ENCODE data around the gene NEK11. TPM values are rescaled to one million over a fixed set of nuclear protein-coding genes. Genes with fewer than 3 reads are reported as not detected.
"Not testable (repeated sequence)": the region's sequence is repeated elsewhere in the genome, so short reads cannot be mapped to it uniquely, and the experiment has no call there.

NEK11 gene
- total RNA-seq, 1 donor from 2014 or later, result 7.1 TPM

DNA sequence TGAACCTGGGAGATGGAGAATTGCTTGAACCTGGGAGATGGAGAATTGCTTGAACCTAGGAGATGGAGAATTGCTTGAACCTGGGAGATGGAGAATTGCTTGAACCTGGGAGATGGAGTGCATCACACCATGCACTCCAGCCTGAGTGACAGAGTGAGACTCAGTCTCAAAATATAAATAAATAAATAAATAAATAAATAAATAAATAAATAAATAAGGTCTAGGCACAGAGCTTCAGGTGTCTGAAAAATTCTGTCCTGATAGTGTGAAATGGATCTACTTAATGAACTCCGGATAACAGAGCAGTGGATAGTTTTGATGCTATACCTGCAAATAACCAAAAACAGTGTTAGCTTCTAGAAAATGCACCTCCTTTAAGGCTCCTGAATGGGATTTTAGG is 330.6 kb downstream of the NEK11 start:
- no peak overlapping the region for H3K9ac ChIP-seq (ENCODE audit: low read length)
- Mint-ChIP-seq H3K27me3 (ENCODE audit: low read depth, unreplicated experiment) (peaks cover under 1% of the 10 kb centered on the region), H3K36me3 (ENCODE audit: low read depth, unreplicated experiment) (no peaks in the 10 kb centered on the region), H3K4me3 (ENCODE audit: unreplicated experiment) (no peak overlapping the region), H3K9me3 (ENCODE audit: unreplicated experiment) (no peaks in the 10 kb centered on the region), H3K27ac (ENCODE audit: unreplicated experiment) (no peak overlapping the region), H3K4me1 (ENCODE audit: low read depth, unreplicated experiment) (peaks cover 12% of the 10 kb centered on the region)
- TF ChIP-seq, protein P1, sequence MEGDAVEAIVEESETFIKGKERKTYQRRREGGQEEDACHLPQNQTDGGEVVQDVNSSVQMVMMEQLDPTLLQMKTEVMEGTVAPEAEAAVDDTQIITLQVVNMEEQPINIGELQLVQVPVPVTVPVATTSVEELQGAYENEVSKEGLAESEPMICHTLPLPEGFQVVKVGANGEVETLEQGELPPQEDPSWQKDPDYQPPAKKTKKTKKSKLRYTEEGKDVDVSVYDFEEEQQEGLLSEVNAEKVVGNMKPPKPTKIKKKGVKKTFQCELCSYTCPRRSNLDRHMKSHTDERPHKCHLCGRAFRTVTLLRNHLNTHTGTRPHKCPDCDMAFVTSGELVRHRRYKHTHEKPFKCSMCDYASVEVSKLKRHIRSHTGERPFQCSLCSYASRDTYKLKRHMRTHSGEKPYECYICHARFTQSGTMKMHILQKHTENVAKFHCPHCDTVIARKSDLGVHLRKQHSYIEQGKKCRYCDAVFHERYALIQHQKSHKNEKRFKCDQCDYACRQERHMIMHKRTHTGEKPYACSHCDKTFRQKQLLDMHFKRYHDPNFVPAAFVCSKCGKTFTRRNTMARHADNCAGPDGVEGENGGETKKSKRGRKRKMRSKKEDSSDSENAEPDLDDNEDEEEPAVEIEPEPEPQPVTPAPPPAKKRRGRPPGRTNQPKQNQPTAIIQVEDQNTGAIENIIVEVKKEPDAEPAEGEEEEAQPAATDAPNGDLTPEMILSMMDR (IDR thresholded peaks at IDR 0.05; ENCODE audit: insufficient read depth, low read depth, low read length), result no peak
- no peak for TF ChIP-seq EZH2 (IDR thresholded peaks at IDR 0.05; ENCODE audit: insufficient read depth, low read length)
- H2AFZ ChIP-seq (ENCODE audit: low read depth, low read length), result no peak overlapping the region
- DNase-seq (ENCODE audit: low read depth), result no peak
- H3K79me2 ChIP-seq (ENCODE audit: insufficient read depth, low read length), result no peaks in the 10 kb centered on the region
- H3K4me1 ChIP-seq (ENCODE audit: insufficient read depth, low read length), result peaks cover 7% of the 10 kb centered on the region
- no peak for FAIRE-seq
- no peaks in the 10 kb centered on the region for H3K9me3 ChIP-seq (ENCODE audit: insufficient read depth, low read depth, low read length)
- H3K4me3 ChIP-seq (ENCODE audit: insufficient read depth, low read depth, low read length), result no peak overlapping the region
- no peak overlapping the region for H3K4me2 ChIP-seq (ENCODE audit: low read length)
- H3K27ac ChIP-seq (ENCODE audit: low read depth, low read length), result no peak overlapping the region
- no peaks in the 10 kb centered on the region for H3K36me3 ChIP-seq (ENCODE audit: insufficient read depth, low read length)
- H4K20me1 ChIP-seq (ENCODE audit: insufficient read depth, low read length), result no peaks in the 10 kb centered on the region
- no peaks in the 10 kb centered on the region for H3K27me3 ChIP-seq (ENCODE audit: insufficient read depth, low read length)

DNA sequence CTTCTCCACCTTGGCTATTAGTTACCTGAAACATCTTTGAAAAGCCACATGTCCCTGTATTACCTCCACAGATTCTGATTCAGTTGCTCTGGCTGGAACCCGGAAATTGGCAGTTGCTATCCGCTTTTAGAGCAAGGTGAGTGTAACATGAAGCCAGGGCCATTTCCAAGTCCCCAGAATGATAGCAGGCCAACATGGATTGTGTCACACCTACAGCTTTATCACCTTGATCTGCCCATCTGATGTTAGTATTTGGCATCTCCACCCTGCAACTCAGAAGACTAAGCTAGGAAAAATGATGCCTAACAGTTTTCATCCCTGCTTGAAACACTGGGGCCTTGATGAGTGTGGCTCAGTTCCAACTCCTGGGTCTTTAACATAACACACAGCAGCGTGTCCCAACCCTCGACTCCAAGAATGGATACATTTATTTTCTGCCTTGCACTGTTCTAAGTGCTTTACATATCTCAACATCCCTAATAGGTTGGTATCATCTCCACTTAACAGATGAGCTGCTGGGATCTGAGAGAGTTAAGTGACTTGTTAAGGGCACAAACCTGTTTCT is 333.6 kb downstream of the NEK11 start:
- Histone ChIP-seq H3K4me2 (ENCODE audit: low read length) (no peak overlapping the region), H3K4me1 (ENCODE audit: insufficient read depth, low read length) (peaks cover 8% of the 10 kb centered on the region), H2AFZ (ENCODE audit: low read depth, low read length) (no peak overlapping the region), H3K79me2 (ENCODE audit: insufficient read depth, low read length) (no peaks in the 10 kb centered on the region), H3K36me3 (ENCODE audit: insufficient read depth, low read length) (no peaks in the 10 kb centered on the region), H3K9ac (ENCODE audit: low read length) (no peak overlapping the region), H3K4me3 (ENCODE audit: insufficient read depth, low read depth, low read length) (no peak overlapping the region), H4K20me1 (ENCODE audit: insufficient read depth, low read length) (no peaks in the 10 kb centered on the region), H3K9me3 (ENCODE audit: insufficient read depth, low read depth, low read length) (no peaks in the 10 kb centered on the region), H3K27me3 (ENCODE audit: insufficient read depth, low read length) (no peaks in the 10 kb centered on the region), H3K27ac (ENCODE audit: low read depth, low read length) (no peak overlapping the region)
- Mint-ChIP-seq H3K9me3 (ENCODE audit: unreplicated experiment) (peaks cover 2% of the 10 kb centered on the region), H3K27ac (ENCODE audit: unreplicated experiment) (no peak overlapping the region), H3K27me3 (ENCODE audit: low read depth, unreplicated experiment) (peaks cover 3% of the 10 kb centered on the region), H3K4me3 (ENCODE audit: unreplicated experiment) (no peak overlapping the region), H3K36me3 (ENCODE audit: low read depth, unreplicated experiment) (no peaks in the 10 kb centered on the region), H3K4me1 (ENCODE audit: low read depth, unreplicated experiment) (peaks cover 3% of the 10 kb centered on the region)
- FAIRE-seq, result no peak
- TF ChIP-seq, protein P1 (IDR thresholded peaks at IDR 0.05; ENCODE audit: insufficient read depth, low read depth, low read length), result no peak
- no peak for TF ChIP-seq EZH2 (IDR thresholded peaks at IDR 0.05; ENCODE audit: insufficient read depth, low read length)
- no peak for DNase-seq (ENCODE audit: low read depth)

DNA sequence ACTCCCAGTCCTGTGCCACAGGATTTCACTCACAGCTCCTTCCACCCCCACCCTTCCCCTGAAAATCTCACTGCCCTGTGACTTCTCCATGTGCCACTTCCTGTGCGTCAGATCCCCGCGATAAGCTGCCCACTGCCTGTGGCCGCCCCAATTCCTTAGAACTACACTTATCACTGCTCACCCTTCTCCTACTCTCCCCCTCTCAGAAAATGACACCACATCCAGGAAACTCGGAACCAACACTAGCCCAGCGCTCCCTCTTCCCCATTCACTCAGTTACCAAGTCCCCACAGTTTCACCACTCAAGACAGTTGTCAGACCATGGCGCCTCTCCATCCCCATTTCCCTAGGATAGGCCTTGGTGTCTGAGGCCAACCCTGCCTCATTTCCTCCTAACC is 334.4 kb downstream of the NEK11 start:
- H4K20me1 ChIP-seq (ENCODE audit: insufficient read depth, low read length); H3K27me3 ChIP-seq (ENCODE audit: insufficient read depth, low read length); H3K36me3 Mint-ChIP-seq (ENCODE audit: low read depth, unreplicated experiment); DNase-seq (ENCODE audit: low read depth); H3K4me3 ChIP-seq (ENCODE audit: insufficient read depth, low read depth, low read length); H3K79me2 ChIP-seq (ENCODE audit: insufficient read depth, low read length); H3K4me1 ChIP-seq (ENCODE audit: insufficient read depth, low read length); H3K9me3 ChIP-seq (ENCODE audit: insufficient read depth, low read depth, low read length); H3K9ac ChIP-seq (ENCODE audit: low read length); FAIRE-seq; H3K27ac ChIP-seq (ENCODE audit: low read depth, low read length); H3K27me3 Mint-ChIP-seq (ENCODE audit: low read depth, unreplicated experiment); H2AFZ ChIP-seq (ENCODE audit: low read depth, low read length); H3K27ac Mint-ChIP-seq (ENCODE audit: unreplicated experiment); H3K4me1 Mint-ChIP-seq (ENCODE audit: low read depth, unreplicated experiment); H3K9me3 Mint-ChIP-seq (ENCODE audit: unreplicated experiment); H3K36me3 ChIP-seq (ENCODE audit: insufficient read depth, low read length): not testable (repeated sequence)
- peak overlapping the region; percentile 81 for H3K4me3 Mint-ChIP-seq (ENCODE audit: unreplicated experiment)
- H3K4me2 ChIP-seq (ENCODE audit: low read length), result peak overlapping the region; percentile 89
